ENCODE measurements around the gene HHIP.

The HHIP gene

DNA sequence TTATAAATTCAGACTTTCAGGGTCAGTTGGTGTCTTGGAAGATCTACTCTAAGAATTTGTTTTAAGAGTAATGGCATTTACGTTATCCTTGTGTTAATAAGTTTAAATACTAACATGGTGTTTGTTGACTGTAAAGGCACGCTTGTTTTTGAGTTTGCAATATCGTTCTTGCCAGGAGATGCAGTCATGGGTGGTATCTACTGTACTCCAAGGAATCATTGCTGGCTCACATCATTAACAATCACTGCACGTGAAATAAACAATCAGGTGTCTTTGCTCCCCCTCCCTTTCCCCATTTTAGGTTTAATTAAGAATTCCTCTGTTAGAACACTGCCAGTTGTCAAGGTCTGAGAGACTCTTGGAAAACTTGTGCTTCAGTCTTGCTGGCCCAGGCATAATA, 1.6 kb downstream of the HHIP start:
- no peak overlapping the region for H3K4me3 Mint-ChIP-seq
- no peak overlapping the region for H3K27ac Mint-ChIP-seq
- no peaks in the 10 kb centered on the region for H3K36me3 Mint-ChIP-seq (ENCODE audit: low read depth)
- H3K27me3 Mint-ChIP-seq = peaks cover 58% of the 10 kb centered on the region
- no peak for DNase-seq
- H3K4me1 Mint-ChIP-seq (ENCODE audit: low read depth) = peaks cover 20% of the 10 kb centered on the region
- H3K9me3 Mint-ChIP-seq = no peaks in the 10 kb centered on the region

DNA sequence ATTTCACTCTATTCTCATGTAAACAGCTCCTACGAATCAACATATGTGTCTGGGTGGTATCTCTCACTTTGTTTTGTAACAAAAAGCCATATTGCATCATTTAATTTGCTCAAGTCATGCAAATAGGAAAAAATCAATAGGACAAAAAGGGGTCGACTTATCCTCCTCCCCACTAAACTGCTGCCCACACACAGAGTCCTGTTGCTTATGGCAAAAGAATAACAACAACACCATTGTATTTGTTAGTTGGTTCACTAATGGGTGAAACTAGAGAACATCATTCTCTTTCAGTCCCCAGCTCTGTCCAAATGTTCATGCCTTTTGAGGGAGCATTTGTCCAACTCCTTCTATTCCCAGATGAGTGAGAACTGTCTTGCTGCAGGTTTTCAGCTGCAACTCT, 2.1 kb downstream of the HHIP start:
- no peaks in the 10 kb centered on the region for H3K36me3 Mint-ChIP-seq (ENCODE audit: low read depth)
- peaks cover 58% of the 10 kb centered on the region for H3K27me3 Mint-ChIP-seq
- no peak for DNase-seq
- no peak overlapping the region for H3K27ac Mint-ChIP-seq
- no peaks in the 10 kb centered on the region for H3K9me3 Mint-ChIP-seq
- H3K4me3 Mint-ChIP-seq = no peak overlapping the region
- peaks cover 20% of the 10 kb centered on the region for H3K4me1 Mint-ChIP-seq (ENCODE audit: low read depth)

DNA sequence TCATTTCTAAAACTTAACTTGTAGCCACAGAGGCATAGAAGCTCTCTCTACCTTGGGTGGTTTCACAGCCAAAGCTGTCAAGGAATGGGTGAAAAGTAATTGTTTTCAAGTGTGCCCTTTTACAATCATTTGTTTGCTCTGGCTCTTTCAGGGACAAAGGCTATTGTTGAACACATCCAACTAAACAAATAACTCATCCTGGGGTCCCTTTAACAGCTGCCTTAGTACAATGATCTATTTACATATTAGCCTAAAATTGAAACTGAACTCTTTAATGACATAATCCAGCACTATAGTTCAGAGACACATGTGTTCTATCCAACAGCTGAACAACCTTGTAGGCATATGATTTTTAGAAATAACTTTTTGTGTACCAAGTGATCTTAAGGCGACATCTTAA, 3.7 kb downstream of the HHIP start:
- no peak overlapping the region for H3K4me3 Mint-ChIP-seq
- no peak for DNase-seq
- H3K27ac Mint-ChIP-seq = no peak overlapping the region
- H3K27me3 Mint-ChIP-seq = peaks cover 48% of the 10 kb centered on the region
- H3K36me3 Mint-ChIP-seq (ENCODE audit: low read depth) = no peaks in the 10 kb centered on the region
- peaks cover 20% of the 10 kb centered on the region for H3K4me1 Mint-ChIP-seq (ENCODE audit: low read depth)
- no peaks in the 10 kb centered on the region for H3K9me3 Mint-ChIP-seq

DNA sequence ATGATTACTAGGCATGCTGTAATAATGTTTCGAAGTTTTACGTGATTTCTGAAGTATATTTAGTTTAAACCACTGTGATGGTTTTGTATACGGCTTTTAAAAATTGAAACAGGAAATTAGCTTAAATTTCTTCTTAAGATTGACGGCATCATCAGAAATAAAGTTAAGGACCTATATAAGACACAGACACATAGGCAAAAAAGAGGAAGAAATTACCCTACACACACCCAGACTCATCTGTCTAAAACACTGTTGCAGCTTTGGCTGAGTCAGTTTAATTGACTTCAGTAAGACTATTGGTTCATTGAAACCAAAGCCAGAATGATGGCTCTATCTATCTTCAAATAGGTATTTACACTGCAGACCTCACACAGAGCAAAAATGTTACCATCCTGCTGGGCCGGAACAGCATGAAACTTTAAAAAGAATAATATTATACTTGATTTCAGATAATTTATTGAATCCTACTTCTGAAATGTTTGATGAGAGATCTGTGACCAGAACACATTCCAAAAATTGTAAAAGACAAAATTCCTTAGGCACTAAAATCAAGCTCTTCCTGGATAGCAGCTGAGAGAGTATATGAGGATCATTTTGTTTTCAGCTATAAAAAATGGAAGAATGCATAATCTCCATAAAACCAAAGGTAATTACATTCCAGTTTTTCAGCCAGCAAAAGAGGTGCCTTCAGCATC, 4.5 kb downstream of the HHIP start:
- Mint-ChIP-seq H3K27me3 (peaks cover 40% of the 10 kb centered on the region), H3K36me3 (ENCODE audit: low read depth) (no peaks in the 10 kb centered on the region), H3K9me3 (no peaks in the 10 kb centered on the region), H3K4me1 (ENCODE audit: low read depth) (peaks cover 18% of the 10 kb centered on the region), H3K4me3 (no peak overlapping the region), H3K27ac (no peak overlapping the region)
- DNase-seq = no peak

DNA sequence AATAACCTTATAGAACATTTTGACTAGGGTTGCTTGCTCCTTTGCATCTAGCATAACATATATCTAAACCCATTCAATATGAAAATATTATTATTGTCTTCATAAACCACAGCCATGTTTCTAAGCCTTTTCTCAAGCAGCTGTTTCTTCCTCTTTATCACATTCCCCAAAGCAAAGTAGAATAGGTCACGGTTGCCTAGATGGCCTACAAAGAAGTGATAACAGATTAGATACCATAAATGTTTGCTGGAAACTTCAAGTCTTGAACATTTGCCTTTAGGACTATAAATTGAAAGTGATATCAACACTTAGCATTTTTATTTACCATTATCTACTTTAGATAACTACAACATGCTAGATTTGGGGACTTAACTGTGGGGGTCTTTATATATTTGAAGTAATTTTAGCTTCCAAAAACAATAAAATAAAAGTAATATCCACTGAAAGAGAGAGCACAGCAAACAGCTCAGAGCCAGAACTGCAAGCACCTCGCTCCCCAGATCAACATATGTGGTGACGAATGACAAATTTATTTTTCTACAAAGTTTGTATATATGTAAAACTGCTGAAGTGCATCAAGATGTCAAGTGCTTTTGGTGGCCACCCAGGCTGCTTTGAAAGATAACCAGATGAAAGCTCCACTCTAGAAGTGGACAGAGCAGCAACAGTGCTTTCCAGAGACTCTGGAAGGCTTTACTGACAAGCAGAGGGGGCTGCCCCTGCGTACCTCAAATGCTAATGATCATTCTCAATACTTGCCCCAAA, 8.0 kb downstream of the HHIP start:
- peaks cover 11% of the 10 kb centered on the region for H3K27me3 Mint-ChIP-seq
- DNase-seq = no peak
- no peaks in the 10 kb centered on the region for H3K4me1 Mint-ChIP-seq (ENCODE audit: low read depth)
- H3K9me3 Mint-ChIP-seq = no peaks in the 10 kb centered on the region
- H3K4me3 Mint-ChIP-seq = no peak overlapping the region
- no peak overlapping the region for H3K27ac Mint-ChIP-seq
- no peaks in the 10 kb centered on the region for H3K36me3 Mint-ChIP-seq (ENCODE audit: low read depth)

DNA sequence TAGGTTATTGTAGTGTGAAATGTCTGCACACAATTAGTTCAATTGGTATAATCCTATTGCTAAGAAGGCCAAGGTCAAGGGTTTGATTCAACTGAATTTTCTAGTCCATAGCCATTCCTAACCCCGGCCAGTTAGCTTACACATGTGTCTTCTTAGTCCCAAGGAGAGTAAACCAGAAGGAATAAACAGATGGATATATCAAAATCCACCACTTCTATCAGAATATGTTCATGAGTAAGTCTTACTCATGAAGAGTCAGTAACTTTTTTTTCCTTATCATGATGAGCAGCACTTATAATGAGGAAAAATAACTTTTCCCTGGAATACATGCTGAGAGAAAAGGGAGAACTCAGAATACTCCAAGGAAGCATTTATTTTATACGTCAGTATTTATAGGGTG, 9.5 kb downstream of the HHIP start:
- DNase-seq = no peak
- Mint-ChIP-seq H3K4me3 (no peak overlapping the region), H3K27me3 (no peaks in the 10 kb centered on the region), H3K9me3 (no peaks in the 10 kb centered on the region), H3K27ac (no peak overlapping the region), H3K36me3 (ENCODE audit: low read depth) (no peaks in the 10 kb centered on the region), H3K4me1 (ENCODE audit: low read depth) (no peaks in the 10 kb centered on the region)

DNA sequence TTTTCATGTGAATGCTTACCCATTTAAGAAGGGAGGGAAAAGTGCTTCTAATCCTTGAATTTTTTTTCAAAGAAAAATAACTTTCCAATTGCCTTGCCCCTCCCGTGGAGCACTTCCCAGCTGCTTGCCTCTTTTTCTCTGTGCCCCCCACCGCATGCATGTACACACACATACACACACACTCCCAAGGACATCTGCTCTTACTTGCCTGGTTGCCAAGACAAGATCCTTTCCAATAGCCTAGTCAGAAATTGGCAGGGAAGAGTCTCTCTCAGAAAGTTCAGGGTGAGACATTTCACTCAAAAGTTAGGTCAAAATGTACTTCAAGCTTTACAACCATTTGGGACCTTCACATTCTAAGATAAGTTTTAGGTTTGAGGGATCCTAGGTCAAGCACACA, 10.9 kb downstream of the HHIP start:
- Mint-ChIP-seq H3K36me3 (ENCODE audit: low read depth) (no peaks in the 10 kb centered on the region), H3K4me3 (no peak overlapping the region), H3K4me1 (ENCODE audit: low read depth) (no peaks in the 10 kb centered on the region), H3K27me3 (no peaks in the 10 kb centered on the region), H3K9me3 (no peaks in the 10 kb centered on the region), H3K27ac (no peak overlapping the region)
- no peak for DNase-seq

DNA sequence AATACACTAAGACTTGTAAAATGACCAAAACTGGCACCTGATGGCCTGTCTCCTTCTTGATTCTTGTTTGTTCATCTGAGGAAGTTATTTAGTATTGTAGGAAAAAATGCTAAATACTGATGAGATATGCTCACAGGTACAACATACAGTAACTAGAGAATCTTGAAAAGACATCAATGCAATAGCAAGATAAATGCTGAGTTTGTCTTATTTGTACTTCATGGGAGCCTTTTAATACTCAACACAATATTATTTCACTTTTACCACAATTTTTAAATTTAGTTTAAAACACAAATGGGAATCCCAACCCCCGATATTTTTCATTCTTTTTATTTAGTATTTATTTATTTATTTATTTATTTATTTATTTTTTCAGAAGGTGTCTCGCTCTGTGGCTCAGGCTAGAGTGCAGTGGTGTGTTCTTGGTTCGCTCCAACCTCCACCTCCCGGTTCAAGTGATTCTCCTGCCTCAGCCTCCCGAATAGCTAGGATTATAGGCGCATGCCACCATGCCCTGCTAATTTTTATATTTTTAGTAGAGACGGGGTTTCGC, 12.1 kb downstream of the HHIP start:
- no peaks in the 10 kb centered on the region for H3K36me3 Mint-ChIP-seq (ENCODE audit: low read depth)
- no peak overlapping the region for H3K27ac Mint-ChIP-seq
- H3K27me3 Mint-ChIP-seq = no peaks in the 10 kb centered on the region
- no peaks in the 10 kb centered on the region for H3K4me1 Mint-ChIP-seq (ENCODE audit: low read depth)
- H3K4me3 Mint-ChIP-seq = no peak overlapping the region
- no peaks in the 10 kb centered on the region for H3K9me3 Mint-ChIP-seq
- no peak for DNase-seq

DNA sequence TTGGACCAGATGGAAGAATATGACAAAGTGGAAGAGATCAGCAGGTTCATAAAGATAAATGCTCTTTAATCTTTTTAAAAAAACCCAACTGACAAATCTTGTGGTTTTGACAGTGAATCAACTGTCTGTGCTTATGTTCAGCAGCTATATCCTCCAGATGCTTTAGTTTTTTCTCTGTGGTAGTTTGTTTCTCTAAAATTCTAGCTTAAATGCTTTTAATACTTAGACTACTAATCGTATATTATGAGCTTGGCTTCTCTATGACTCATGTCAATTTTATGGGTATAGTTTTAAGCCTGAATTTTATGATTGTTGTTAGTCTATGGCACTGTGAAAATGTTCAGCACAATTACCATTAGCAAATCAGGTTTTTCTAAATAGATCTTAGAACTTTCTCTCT, 12.9 kb downstream of the HHIP start:
- Mint-ChIP-seq H3K4me1 (ENCODE audit: low read depth) (no peaks in the 10 kb centered on the region), H3K27me3 (no peaks in the 10 kb centered on the region), H3K36me3 (ENCODE audit: low read depth) (no peaks in the 10 kb centered on the region), H3K4me3 (no peak overlapping the region), H3K27ac (no peak overlapping the region), H3K9me3 (no peaks in the 10 kb centered on the region)
- no peak for DNase-seq

DNA sequence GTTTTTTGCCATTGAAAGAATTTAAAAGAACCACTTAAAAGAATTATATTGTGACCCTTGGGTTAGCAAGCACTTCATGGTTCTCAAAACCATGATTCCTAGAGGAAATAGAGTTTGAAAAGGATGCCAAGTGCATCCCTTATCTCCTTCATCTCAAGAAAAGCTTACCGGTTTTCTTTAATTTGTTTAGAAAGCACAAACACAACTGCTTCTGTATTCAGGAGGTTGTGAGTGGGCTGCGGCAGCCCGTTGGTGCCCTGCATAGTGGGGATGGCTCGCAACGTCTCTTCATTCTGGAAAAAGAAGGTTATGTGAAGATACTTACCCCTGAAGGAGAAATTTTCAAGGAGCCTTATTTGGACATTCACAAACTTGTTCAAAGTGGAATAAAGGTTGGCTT, 13.5 kb downstream of the HHIP start:
- DNase-seq = no peak
- H3K36me3 Mint-ChIP-seq (ENCODE audit: low read depth) = no peaks in the 10 kb centered on the region
- H3K4me1 Mint-ChIP-seq (ENCODE audit: low read depth) = no peaks in the 10 kb centered on the region
- H3K4me3 Mint-ChIP-seq = no peak overlapping the region
- H3K27ac Mint-ChIP-seq = no peak overlapping the region
- H3K27me3 Mint-ChIP-seq = no peaks in the 10 kb centered on the region
- H3K9me3 Mint-ChIP-seq = no peaks in the 10 kb centered on the region

DNA sequence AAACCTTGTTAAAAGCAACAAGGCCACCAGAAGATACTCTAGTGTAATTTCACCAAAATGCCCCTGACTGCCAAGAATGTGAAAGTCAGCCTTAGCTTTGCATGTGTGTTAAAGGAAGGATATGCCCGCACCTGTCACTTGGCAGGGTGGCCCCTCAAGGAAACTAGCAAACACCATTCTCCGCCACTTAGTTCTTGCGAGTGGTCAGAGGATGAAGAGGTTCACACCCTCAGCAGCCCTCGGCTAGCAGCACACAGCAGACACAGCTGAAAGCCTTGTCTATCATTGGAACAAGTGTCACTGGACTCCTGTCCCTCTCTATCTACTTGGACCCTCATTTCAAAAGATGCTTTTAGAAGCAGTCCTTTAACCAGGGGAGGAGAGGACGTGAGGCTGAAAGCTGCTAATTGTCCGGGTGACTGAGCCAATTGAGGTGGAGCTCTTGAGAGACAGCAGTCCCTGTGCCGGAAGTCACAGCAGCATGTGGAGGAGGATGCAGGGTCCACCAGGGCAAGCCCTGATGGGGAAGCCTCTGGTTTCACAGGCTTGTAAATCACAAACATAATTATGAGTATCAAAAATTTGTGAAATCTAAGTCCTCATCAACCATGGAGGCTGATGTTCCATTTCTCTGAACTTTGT, 18.0 kb downstream of the HHIP start:
- no peak overlapping the region for H3K27ac Mint-ChIP-seq
- H3K9me3 Mint-ChIP-seq = no peaks in the 10 kb centered on the region
- H3K4me3 Mint-ChIP-seq = no peak overlapping the region
- no peaks in the 10 kb centered on the region for H3K4me1 Mint-ChIP-seq (ENCODE audit: low read depth)
- H3K27me3 Mint-ChIP-seq = no peaks in the 10 kb centered on the region
- no peak for DNase-seq
- no peaks in the 10 kb centered on the region for H3K36me3 Mint-ChIP-seq (ENCODE audit: low read depth)

DNA sequence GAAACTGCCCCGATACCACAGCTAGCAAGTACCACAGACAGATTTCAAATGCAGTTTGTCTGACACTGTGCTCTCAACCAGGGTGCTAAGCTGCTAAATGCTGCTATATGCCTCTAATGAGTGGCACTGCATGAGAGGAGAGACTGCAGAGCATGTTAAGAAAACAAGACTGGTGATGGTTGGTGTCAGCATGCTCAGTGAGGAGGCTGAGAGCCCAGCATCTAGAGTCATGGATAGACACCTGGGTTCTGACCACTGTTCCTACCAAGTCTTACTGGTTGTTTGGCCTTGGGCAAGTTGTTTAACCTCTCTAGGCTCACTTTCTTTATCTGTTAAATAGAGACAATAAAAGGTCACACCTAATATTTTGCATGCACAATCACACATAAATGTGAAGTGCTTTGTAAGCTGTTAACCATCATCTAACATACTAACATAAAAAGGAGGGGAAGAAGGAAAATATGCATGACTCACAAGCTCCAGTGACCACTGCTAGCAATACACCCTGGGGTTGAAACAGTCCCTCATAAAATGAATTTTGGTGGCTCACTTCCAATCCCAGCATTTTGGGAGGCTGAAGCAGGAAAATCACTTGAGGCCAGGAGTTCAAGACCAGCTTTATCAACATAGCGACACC, 20.7 kb downstream of the HHIP start:
- no peak for DNase-seq
- H3K4me3 Mint-ChIP-seq = no peak overlapping the region
- H3K27ac Mint-ChIP-seq = no peak overlapping the region
- no peaks in the 10 kb centered on the region for H3K9me3 Mint-ChIP-seq
- H3K4me1 Mint-ChIP-seq (ENCODE audit: low read depth) = no peaks in the 10 kb centered on the region
- no peaks in the 10 kb centered on the region for H3K36me3 Mint-ChIP-seq (ENCODE audit: low read depth)
- H3K27me3 Mint-ChIP-seq = no peaks in the 10 kb centered on the region

DNA sequence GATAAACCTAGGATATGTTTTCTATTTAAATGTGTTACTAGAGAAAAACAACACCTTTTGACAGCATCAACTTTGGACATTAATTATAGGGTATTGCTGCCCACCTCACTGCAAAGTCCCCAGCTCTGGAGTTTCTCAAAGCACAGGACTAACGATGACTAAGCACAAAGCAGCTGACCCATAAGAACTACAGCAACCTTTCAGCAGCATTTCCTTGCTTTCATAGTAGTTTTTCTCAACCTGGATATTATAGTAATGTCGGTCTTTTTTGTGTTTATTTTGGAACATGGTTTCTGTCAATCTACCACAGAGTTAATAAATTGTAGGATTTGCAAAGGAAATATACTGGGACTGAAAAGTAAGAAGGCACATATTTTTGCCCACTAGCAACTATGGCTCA, 21.5 kb downstream of the HHIP start:
- Mint-ChIP-seq H3K4me1 (ENCODE audit: low read depth) (no peaks in the 10 kb centered on the region), H3K9me3 (no peaks in the 10 kb centered on the region), H3K27ac (no peak overlapping the region), H3K27me3 (no peaks in the 10 kb centered on the region), H3K4me3 (no peak overlapping the region), H3K36me3 (ENCODE audit: low read depth) (no peaks in the 10 kb centered on the region)
- no peak for DNase-seq

DNA sequence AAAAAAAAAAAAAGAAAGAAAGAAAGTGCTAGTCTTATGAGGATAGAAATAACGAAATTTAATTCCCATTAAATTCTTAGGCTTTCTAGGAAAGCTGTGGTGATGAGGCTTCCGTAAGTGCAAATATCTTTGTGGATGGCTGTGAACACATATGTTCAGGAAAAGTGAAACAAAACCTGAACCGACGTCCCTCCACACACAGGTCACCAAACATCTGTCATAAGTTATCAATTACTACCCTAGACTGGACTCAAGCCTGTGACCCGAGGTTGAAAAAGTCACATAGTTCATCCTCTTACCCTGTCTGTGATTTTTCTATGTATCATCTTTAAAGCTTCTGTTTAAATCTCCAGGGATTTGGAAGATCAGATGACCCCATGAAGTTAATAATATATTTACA, 24.8 kb downstream of the HHIP start:
- H3K4me3 Mint-ChIP-seq = no peak overlapping the region
- no peaks in the 10 kb centered on the region for H3K27me3 Mint-ChIP-seq
- H3K9me3 Mint-ChIP-seq = no peaks in the 10 kb centered on the region
- H3K36me3 Mint-ChIP-seq (ENCODE audit: low read depth) = no peaks in the 10 kb centered on the region
- H3K27ac Mint-ChIP-seq = no peak overlapping the region
- H3K4me1 Mint-ChIP-seq (ENCODE audit: low read depth) = no peaks in the 10 kb centered on the region
- no peak for DNase-seq

DNA sequence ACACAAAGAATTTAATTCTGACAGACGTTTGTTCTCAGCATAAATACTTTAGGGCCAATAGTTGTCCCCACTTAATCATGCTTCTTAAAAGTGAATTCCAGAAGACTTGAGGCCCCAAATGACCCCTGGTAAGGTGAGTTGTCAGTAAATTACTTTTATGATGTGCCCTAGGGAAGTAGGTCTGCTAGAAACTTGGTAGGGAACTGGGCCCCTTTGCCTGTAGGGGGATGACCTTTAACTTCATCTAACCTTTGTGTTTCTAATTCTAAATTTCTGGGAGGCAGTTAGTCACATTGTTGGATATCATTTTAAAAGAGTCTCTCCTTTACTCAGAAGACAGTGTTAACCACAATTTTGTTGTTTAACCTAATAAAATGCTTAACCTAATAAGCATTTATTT, 28.8 kb downstream of the HHIP start:
- Mint-ChIP-seq H3K27me3 (no peaks in the 10 kb centered on the region), H3K9me3 (no peaks in the 10 kb centered on the region), H3K4me1 (ENCODE audit: low read depth) (no peaks in the 10 kb centered on the region), H3K27ac (no peak overlapping the region), H3K36me3 (ENCODE audit: low read depth) (no peaks in the 10 kb centered on the region), H3K4me3 (no peak overlapping the region)
- no peak for DNase-seq
